Heart left ventricle (tissue), 16 donors: ENCODE results near the gene GALK1. TPM values are rescaled to one million over a fixed set of nuclear protein-coding genes. Genes with fewer than 3 reads are reported as not detected.

ENCODE experiments used
- ATAC-seq, 4 donors: fragments of 200-7000 bp; cut with Tn5 transposase; one replicate each; pipeline ENCODE4 v1.9.1; 2020 to 2022; ENCODE audit warnings: moderate library complexity in 4 of 4, mild to moderate bottlenecking in 3 of 4, moderate number of reproducible peaks in 1 of 4
- DNase-seq, 5 donors: peaks; one replicate each; pipeline ENCODE4 v3.0.0-alpha.2; 2020
- H3K27ac ChIP-seq, 12 donors: fragments of 200-600 bp; sonication (generic) in 4 of 12; one replicate each; pipeline versions ENCODE4 v1.5.0 to v1.8.0; 2016 to 2022; ENCODE audit warnings: mild to moderate bottlenecking in 2 of 12
- H3K27me3 ChIP-seq, 9 donors: fragments of 200-600 bp; sonication (generic) in 2 of 9; one replicate each; pipeline versions ENCODE4 v1.5.1 to v1.8.0; 2016 to 2022; ENCODE audit warnings: mild to moderate bottlenecking in 3 of 9
- H3K36me3 ChIP-seq, 9 donors: fragments of 200-600 bp; sonication (generic) in 2 of 9; one replicate each; pipeline versions ENCODE4 v1.5.0 to v1.8.0; 2018 to 2022; ENCODE audit warnings: mild to moderate bottlenecking in 2 of 9
- H3K4me1 ChIP-seq, 12 donors: fragments of 200-600 bp; sonication (generic) in 4 of 12; one replicate each; pipeline versions ENCODE4 v1.5.0 to v1.8.0; 2016 to 2022; ENCODE audit warnings: mild to moderate bottlenecking in 3 of 12
- H3K4me3 ChIP-seq, 12 donors: fragments of 200-600 bp; sonication (generic) in 4 of 12; one replicate each; pipeline versions ENCODE4 v1.5.0 to v1.8.0; 2017 to 2022; ENCODE audit warnings: mild to moderate bottlenecking in 9 of 12, moderate library complexity in 4 of 12
- H3K9me3 ChIP-seq, 12 donors: fragments of 200-600 bp; sonication (generic) in 4 of 12; one replicate each; pipeline versions ENCODE4 v1.5.0 to v1.8.0; 2016 to 2022; ENCODE audit warnings: mild to moderate bottlenecking in 1 of 12
- POLR2A ChIP-seq, 2 donors: fragments of 450-650 bp; IDR thresholded peaks; one replicate each; pipeline ENCODE4 v1.6.1; 2017; ENCODE audit warnings: antibody characterized with exemption in 2 of 2, mild to moderate bottlenecking in 2 of 2, moderate library complexity in 2 of 2
- WGBS, 4 donors: extraction: QIAGEN DNeasy Blood & Tissue Kit in 2 of 4; methylation state at CpG; one replicate each; pipeline versions ENCODE4 v1.1.5 to v1.1.7; 2013 to 2018; 5-methylcytosine and 5-hydroxymethylcytosine counted together
- intact Hi-C, 10 donors: fragments of 100-400 bp; cut with DNase I; formaldehyde crosslinking; loops; one replicate each; pipeline versions ENCODE4 v1.11.1 to v1.14.2; 2022
- microRNA-seq, 4 donors: library from miRNA; unstranded; fragments of <30 nt; microRNA quantifications; one replicate each; pipeline versions ENCODE4 to v1.2.0, GENCODE V29; 2017 to 2020
- polyA plus RNA-seq, 2 donors: library from polyadenylated mRNA; stranded (reverse); fragments of 200-250 nt; gene quantifications; one replicate each; pipeline ENCODE4 v1.2.3, GENCODE V29; 2013
- total RNA-seq, 9 donors: library from RNA; depleted of rRNA in 2 of 9; stranded (reverse); fragments of >200 nt in 2 of 9; fragmentation: NEBNext Ultra II Directional in 3 of 9; extraction: Animal tissue kit (Norgen Biotek cat#: 25700) in 3 of 9; gene quantifications; one replicate each; pipeline versions ENCODE4 v1.1.0 to v1.2.4, GENCODE V29; 2016 to 2023
- TF ChIP-seq, protein P1 (sequence below), 12 donors: fragments of 200-600 bp; sonication (generic) in 4 of 12; IDR thresholded peaks; one replicate each; pipeline versions ENCODE4 v1.5.0 to v1.8.0; 2018 to 2022; ENCODE audit warnings: antibody characterized with exemption in 12 of 12, mild to moderate bottlenecking in 5 of 12
- donor health status: ischemic (EF 13 %, LVEDD 7.1; RV severe dilation, severe dysfunction).
- donor health status: healthy with polysubstance abuse.
- donor health status: DM: no; HTN: yes; CAD: no.
- donor health status: DM: no; HTN: no; CAD: no.
- donor health status: ischemic (EF 25% LVEDD 6.9; RV normal size, moderate dysfunction).
- donor health status: ischemic (EF 25% LVEDD 5.7; RV mildly dilated, moderate dysfunction).
- donor health status: healthy.
- donor health status: DM: yes; HTN: yes; CAD: no.
- donor health status: ischemic (EF 35%, LVEDD 5.7; RV mildly dilated, moderate dysfunction).
- donor health status: nonischemic (EF 11% LVEDD 7.7; RV severe dilation, severe dysfunction).
- donor health status: DM: yes; HTN: yes; CAD: no.
- donor health status: PGD.
- donor health status: ischemic (EF 29% LVEDD 5.4; RV normal size, mild dysfunction).
- donor health status: nonischemic (EF 23%, LVEDD 6.1; RV moderate dilation, normal function).

Gene GALK1
- total and polyA plus RNA-seq, 11 donors: 9.6 to 31.2 (median 20.1) TPM

DNA sequence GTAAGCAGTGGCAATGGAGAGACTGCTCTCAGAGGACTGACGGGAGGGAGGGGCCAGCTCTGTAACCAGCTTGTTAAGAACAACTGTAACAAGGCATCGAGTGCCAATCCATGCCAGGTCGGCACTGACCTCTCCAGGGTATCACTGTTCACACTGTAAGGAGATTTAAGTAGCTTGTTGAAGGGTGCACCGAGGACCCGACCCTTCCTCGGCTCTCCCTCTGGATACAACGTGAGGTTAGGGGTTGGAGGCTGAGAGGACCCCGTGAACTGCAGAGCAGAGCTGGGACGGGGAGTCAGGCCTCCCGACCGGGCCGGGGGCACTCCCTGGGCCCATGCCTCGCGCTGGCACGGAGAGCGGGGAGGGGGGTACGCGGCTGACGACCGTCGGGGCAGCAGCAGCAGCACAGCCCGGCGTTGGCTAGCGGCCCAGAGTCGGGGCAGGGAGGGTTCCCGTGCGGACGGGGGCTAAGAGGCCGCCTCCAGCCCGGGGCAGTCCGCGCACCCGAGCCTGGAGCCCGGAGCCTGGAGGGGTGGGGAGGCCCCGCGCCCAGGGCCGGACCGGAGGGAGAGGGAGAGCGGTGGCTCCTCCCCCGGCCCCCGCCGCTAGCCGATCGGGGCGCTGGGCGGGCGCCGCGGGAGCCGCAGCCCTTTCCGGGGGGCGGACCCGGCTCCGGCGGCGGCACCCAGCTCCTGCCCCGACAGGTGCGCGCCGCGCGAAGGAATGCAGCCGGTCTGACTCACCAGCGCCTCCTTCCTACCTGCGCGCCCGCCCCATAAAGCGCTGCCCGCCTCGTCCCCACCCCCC lies 44.1 kb downstream of the GALK1 start, which contains the start of gene ITGB4:
Gene ITGB4 (plus strand): TSS at position 804 of the 807 bp plus-strand sequence. CDS start 3,245 bp downstream, outside the sequence.
- peaks cover 0 to 32% (median 14%) of the 10 kb centered on the region in 9 donors for H3K27me3 ChIP-seq
- H3K4me3 ChIP-seq: peak within 1 kb of the TSS; percentile 33 to 60 (median 52)
- WGBS, 4 donors: 3 to 7% (median 5%) methylated on average over 24 to 70 of the region's 70 CpGs
- intact Hi-C loops: no loop called here
- H3K4me1 ChIP-seq: peaks cover 0 to 26% (median 12%) of the 10 kb centered on the region in 12 donors
- H3K36me3 ChIP-seq: no peaks in the 10 kb centered on the region
- DNase-seq (peak in 2 of 5 donors; percentile 27 to 33), ATAC-seq (peak in 3 of 4 donors; percentile 46 to 65 (median 53))
- no peaks in the 10 kb centered on the region for H3K9me3 ChIP-seq
- TF ChIP-seq, protein P1, sequence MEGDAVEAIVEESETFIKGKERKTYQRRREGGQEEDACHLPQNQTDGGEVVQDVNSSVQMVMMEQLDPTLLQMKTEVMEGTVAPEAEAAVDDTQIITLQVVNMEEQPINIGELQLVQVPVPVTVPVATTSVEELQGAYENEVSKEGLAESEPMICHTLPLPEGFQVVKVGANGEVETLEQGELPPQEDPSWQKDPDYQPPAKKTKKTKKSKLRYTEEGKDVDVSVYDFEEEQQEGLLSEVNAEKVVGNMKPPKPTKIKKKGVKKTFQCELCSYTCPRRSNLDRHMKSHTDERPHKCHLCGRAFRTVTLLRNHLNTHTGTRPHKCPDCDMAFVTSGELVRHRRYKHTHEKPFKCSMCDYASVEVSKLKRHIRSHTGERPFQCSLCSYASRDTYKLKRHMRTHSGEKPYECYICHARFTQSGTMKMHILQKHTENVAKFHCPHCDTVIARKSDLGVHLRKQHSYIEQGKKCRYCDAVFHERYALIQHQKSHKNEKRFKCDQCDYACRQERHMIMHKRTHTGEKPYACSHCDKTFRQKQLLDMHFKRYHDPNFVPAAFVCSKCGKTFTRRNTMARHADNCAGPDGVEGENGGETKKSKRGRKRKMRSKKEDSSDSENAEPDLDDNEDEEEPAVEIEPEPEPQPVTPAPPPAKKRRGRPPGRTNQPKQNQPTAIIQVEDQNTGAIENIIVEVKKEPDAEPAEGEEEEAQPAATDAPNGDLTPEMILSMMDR (IDR thresholded peaks at IDR 0.05): no peak
- TF ChIP-seq POLR2A (IDR thresholded peaks at IDR 0.05): no peak
- H3K27ac ChIP-seq: peak within 1 kb of the TSS; percentile 20 to 82 (median 67)

DNA sequence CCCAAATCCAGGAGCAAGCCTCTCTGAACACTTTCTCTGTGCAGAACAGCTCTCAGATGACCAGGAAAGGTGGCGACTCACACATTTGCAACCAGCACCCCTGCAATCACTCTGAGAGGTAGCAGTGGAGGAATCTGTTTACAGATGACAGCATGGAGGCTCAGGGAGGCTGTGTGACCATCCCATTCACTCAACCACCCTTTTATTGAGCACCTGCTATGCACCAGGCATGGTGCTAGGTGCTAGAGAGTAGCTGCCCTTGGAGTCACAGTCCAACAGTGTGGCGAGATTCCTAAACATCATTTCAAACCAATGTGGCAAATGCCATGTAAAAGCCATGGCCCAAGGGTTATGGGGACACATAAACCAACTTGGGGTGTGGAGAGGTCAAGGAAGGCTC lies 45.3 kb downstream of the GALK1 start:
- WGBS, 4 donors: 89 to 97% (median 95%) methylated on average over 2 of the region's 2 CpGs
- Histone ChIP-seq H3K4me3 (no peak overlapping the region), H3K27ac (no peak overlapping the region)

DNA sequence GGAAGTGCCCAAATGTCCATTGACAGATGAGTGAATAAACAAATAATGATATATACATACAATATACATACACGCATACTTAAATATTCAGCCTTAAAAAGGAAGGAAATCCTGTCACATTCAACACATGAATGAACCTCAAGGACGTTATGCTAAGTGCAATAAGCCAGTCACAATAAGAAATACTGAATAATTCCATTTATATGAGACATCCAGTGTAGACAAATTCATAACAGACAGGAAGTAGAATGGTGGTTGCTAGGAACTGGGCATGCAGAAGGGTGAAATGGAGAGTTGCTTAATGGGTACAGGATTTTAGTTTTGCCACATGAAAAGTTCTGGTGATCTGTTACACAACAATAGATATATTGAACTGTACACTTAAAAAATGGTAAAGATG lies 52.5 kb downstream of the GALK1 start:
- intact Hi-C loops: no loop called here
- Histone ChIP-seq H3K27me3 (no peaks in the 10 kb centered on the region), H3K36me3 (peaks cover 0 to 15% (median 12%) of the 10 kb centered on the region in 9 donors), H3K9me3 (no peaks in the 10 kb centered on the region), H3K27ac (no peak overlapping the region), H3K4me3 (no peak overlapping the region), H3K4me1 (peaks cover 0 to 10% (median 4%) of the 10 kb centered on the region in 12 donors)
- no peak for TF ChIP-seq POLR2A (IDR thresholded peaks at IDR 0.05)
- TF ChIP-seq, protein P1 (IDR thresholded peaks at IDR 0.05): no peak
- ATAC-seq (no peak), DNase-seq (no peak)
- WGBS, 4 donors: 48 to 66% (median 59%) methylated on average over 2 of the region's 2 CpGs

More for the DNA sequence above, 45.3 kb downstream of the GALK1 start:
- TF ChIP-seq, protein P1 (IDR thresholded peaks at IDR 0.05): no peak
- no peak for TF ChIP-seq POLR2A (IDR thresholded peaks at IDR 0.05)
- intact Hi-C loops: no loop called here
- Histone ChIP-seq H3K36me3 (no peaks in the 10 kb centered on the region), H3K27me3 (peaks cover 0 to 32% (median 14%) of the 10 kb centered on the region in 9 donors), H3K4me1 (peaks cover 0 to 26% (median 12%) of the 10 kb centered on the region in 12 donors), H3K9me3 (no peaks in the 10 kb centered on the region)
- no peak for DNase-seq
- no peak for ATAC-seq

Small RNA genes lying within 50 kb of the gene (microRNA-seq; reads per million reads assigned to microRNA genes)
- gene MIR4738: 0 to 1.0 (median 0.59) reads per million in 4 donors

Other genes with a start within 250 kb of the GALK1 start
- gene CASKIN2, start 249.7 kb downstream of the GALK1 start, total RNA-seq: 10 to 100 TPM; 27.1 to 51.2 (median 39.3) TPM
- gene CASKIN2, start 249.7 kb downstream of the GALK1 start, polyA plus RNA-seq: 10 to 100 TPM; 19.5 to 23.2 TPM
- 10 to 100 TPM in 2 of 9 donors, 1 to 10 TPM in 7; 4.0 to 11.6 (median 7.1) TPM for gene TSEN54, start 248.7 kb downstream of the GALK1 start, total RNA-seq
- gene TSEN54, start 248.7 kb downstream of the GALK1 start, polyA plus RNA-seq: 10 to 100 TPM in 1 of 2 donors, 1 to 10 TPM in 1; 9.4 to 12.4 TPM
- 1 to 10 TPM; 1.8 to 5.9 (median 3.4) TPM for gene LLGL2, start 239.5 kb downstream of the GALK1 start, total RNA-seq
- 1 to 10 TPM; 6.6 to 8.1 TPM for gene LLGL2, start 239.5 kb downstream of the GALK1 start, polyA plus RNA-seq
- 10 to 100 TPM; 14.0 to 76.4 (median 42.9) TPM for gene MYO15B, start 177.4 kb downstream of the GALK1 start, total RNA-seq
- gene MYO15B, start 177.4 kb downstream of the GALK1 start, polyA plus RNA-seq: 10 to 100 TPM; 23.5 to 72.0 TPM
- 10 to 100 TPM in 2 of 9 donors, 1 to 10 TPM in 7; 1.8 to 18.2 (median 6.8) TPM for gene SMIM5, start 131.8 kb downstream of the GALK1 start, total RNA-seq
- 10 to 100 TPM in 1 of 2 donors, 1 to 10 TPM in 1; 3.7 to 17.7 TPM for gene SMIM5, start 131.8 kb downstream of the GALK1 start, polyA plus RNA-seq
- gene RECQL5, start 98.0 kb downstream of the GALK1 start, total RNA-seq: 10 to 100 TPM in 5 of 9 donors, 1 to 10 TPM in 4; 6.0 to 15.9 (median 10.2) TPM
- 10 to 100 TPM in 1 of 2 donors, 1 to 10 TPM in 1; 7.8 to 13.3 TPM for gene RECQL5, start 98.0 kb downstream of the GALK1 start, polyA plus RNA-seq
- 10 to 100 TPM; 40.9 to 67.8 (median 54.4) TPM for gene SAP30BP, start 97.9 kb downstream of the GALK1 start, total RNA-seq
- gene SAP30BP, start 97.9 kb downstream of the GALK1 start, polyA plus RNA-seq: 100 to 1,000 TPM in 1 of 2 donors, 10 to 100 TPM in 1; 59.9 to 121 TPM
- 10 to 100 TPM in 6 of 9 donors, 1 to 10 TPM in 3; 5.1 to 26.8 (median 11.0) TPM for gene ITGB4, start 43.7 kb downstream of the GALK1 start, total RNA-seq
- gene ITGB4, start 43.7 kb downstream of the GALK1 start, polyA plus RNA-seq: 1 to 10 TPM; 4.0 to 7.5 TPM
- gene UNK, start 19.6 kb upstream of the GALK1 start, total RNA-seq: 10 to 100 TPM; 11.3 to 27.5 (median 16.3) TPM
- 10 to 100 TPM; 14.6 to 18.5 TPM for gene UNK, start 19.6 kb upstream of the GALK1 start, polyA plus RNA-seq
- 10 to 100 TPM in 2 of 9 donors, 1 to 10 TPM in 7; 2.1 to 28.5 (median 6.0) TPM for gene UNC13D, start 79.2 kb upstream of the GALK1 start, total RNA-seq
- 1 to 10 TPM; 4.5 to 5.8 TPM for gene UNC13D, start 79.2 kb upstream of the GALK1 start, polyA plus RNA-seq
- 100 to 1,000 TPM; 134 to 311 (median 158) TPM for gene WBP2, start 90.1 kb upstream of the GALK1 start, total RNA-seq
- gene WBP2, start 90.1 kb upstream of the GALK1 start, polyA plus RNA-seq: 100 to 1,000 TPM; 128 to 217 TPM
- 10 to 100 TPM; 20.3 to 53.4 (median 31.8) TPM for gene TRIM47, start 113.4 kb upstream of the GALK1 start, total RNA-seq
- gene TRIM47, start 113.4 kb upstream of the GALK1 start, polyA plus RNA-seq: 10 to 100 TPM; 20.1 to 23.3 TPM
- 10 to 100 TPM in 3 of 9 donors, 1 to 10 TPM in 6; 6.8 to 16.1 (median 9.5) TPM for gene TRIM65, start 131.8 kb upstream of the GALK1 start, total RNA-seq
- 10 to 100 TPM in 1 of 2 donors, 1 to 10 TPM in 1; 7.5 to 10.5 TPM for gene TRIM65, start 131.8 kb upstream of the GALK1 start, polyA plus RNA-seq
- 100 to 1,000 TPM in 5 of 9 donors, 10 to 100 TPM in 4; 54.8 to 126 (median 106) TPM for gene MRPL38, start 139.7 kb upstream of the GALK1 start, total RNA-seq
- 100 to 1,000 TPM in 1 of 2 donors, 10 to 100 TPM in 1; 79.7 to 111 TPM for gene MRPL38, start 139.7 kb upstream of the GALK1 start, polyA plus RNA-seq
- gene FBF1, start 175.8 kb upstream of the GALK1 start, total RNA-seq: 1 to 10 TPM; 1.5 to 5.4 (median 2.9) TPM
- gene FBF1, start 175.8 kb upstream of the GALK1 start, polyA plus RNA-seq: 1 to 10 TPM; 2.0 to 3.9 TPM
- gene ACOX1, start 214.0 kb upstream of the GALK1 start, total RNA-seq: 100 to 1,000 TPM in 2 of 9 donors, 10 to 100 TPM in 7; 65.5 to 117 (median 84.8) TPM
- gene ACOX1, start 214.0 kb upstream of the GALK1 start, polyA plus RNA-seq: 10 to 100 TPM; 19.5 to 28.7 TPM
- gene TEN1, start 214.0 kb upstream of the GALK1 start, total RNA-seq: 10 to 100 TPM in 3 of 9 donors, 1 to 10 TPM in 6; 3.3 to 15.6 (median 8.6) TPM
- gene TEN1, start 214.0 kb upstream of the GALK1 start, polyA plus RNA-seq: 10 to 100 TPM; 17.8 to 22.1 TPM
- gene CDK3, start 235.7 kb upstream of the GALK1 start, total RNA-seq: 1 to 10 TPM in 6 of 9 donors, under 1 TPM in 1, not detected in 2; 0.46 to 3.1 (median 1.5) TPM
- gene CDK3, start 235.7 kb upstream of the GALK1 start, polyA plus RNA-seq: 1 to 10 TPM; 1.6 to 3.6 TPM